ENCODE measurements around the gene CCL27.

The CCL27 gene

DNA sequence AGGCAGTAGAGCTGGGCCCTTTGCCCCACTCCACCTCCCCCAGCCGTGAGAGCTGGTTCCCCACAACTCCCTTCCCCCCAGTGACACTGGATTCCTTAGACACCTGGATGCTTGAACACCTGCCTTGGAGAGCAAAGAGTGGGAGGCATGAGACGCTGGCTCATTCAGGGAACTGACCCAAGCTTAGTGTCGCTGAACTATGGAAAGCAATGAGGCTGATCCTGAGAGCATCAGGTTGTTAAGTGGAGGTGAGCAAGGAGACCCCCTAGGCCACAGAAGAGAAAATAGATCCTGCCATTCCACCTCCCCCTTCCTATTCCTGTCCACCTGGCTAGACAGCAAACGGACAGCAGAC is 26.6 kb upstream of the CCL27 start:
- TF ChIP-seq, protein P1, sequence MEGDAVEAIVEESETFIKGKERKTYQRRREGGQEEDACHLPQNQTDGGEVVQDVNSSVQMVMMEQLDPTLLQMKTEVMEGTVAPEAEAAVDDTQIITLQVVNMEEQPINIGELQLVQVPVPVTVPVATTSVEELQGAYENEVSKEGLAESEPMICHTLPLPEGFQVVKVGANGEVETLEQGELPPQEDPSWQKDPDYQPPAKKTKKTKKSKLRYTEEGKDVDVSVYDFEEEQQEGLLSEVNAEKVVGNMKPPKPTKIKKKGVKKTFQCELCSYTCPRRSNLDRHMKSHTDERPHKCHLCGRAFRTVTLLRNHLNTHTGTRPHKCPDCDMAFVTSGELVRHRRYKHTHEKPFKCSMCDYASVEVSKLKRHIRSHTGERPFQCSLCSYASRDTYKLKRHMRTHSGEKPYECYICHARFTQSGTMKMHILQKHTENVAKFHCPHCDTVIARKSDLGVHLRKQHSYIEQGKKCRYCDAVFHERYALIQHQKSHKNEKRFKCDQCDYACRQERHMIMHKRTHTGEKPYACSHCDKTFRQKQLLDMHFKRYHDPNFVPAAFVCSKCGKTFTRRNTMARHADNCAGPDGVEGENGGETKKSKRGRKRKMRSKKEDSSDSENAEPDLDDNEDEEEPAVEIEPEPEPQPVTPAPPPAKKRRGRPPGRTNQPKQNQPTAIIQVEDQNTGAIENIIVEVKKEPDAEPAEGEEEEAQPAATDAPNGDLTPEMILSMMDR (IDR thresholded peaks at IDR 0.05): no peak
- no peak overlapping the region for H3K4me3 ChIP-seq
- H3K27ac ChIP-seq: no peak overlapping the region

DNA sequence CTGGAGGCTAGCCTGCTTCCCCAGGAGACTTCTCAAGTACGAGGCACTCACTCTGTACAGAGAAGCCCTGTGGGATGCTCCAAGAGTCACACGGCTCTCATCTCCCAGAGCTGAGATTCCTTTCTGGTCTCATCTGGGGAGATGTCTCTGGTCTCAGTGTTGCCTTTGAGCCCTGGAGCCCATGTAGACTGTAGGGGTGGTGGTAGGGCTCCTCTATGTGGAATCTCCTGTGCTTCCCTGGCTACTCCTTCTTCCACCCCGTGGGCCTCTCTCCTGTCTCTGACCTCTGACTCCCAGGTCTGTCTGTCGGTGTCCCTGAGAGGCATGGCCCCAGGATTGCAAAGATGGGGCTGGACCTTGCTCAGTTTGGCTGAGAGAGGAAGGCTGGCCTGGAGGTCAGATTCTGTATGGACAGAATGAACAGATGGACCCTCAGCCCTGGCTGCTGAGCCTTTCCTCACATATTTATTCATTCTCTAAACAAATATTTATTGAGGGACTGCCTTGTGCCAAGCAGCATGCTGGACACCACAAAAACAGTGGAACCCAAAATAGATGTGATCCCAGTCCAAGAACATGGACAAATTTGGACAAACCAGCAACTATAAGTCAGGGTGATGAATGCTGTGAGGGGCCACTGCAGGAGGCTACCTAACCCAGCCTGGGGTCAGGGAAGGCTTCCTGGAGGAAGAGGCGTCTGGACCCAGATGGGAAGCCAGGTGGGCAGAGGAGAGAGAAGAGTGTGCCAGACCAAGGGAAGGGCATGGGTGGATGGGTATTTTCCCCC is 26.1 kb upstream of the CCL27 start:
- TF ChIP-seq, protein P1 (IDR thresholded peaks at IDR 0.05): no peak
- Histone ChIP-seq H3K4me3 (no peak overlapping the region), H3K27ac (no peak overlapping the region)
- DNase-seq (ENCODE audit: low spot score): no peak

More for the DNA sequence above, 26.6 kb upstream of the CCL27 start:
- no peak for DNase-seq (ENCODE audit: low spot score)

DNA sequence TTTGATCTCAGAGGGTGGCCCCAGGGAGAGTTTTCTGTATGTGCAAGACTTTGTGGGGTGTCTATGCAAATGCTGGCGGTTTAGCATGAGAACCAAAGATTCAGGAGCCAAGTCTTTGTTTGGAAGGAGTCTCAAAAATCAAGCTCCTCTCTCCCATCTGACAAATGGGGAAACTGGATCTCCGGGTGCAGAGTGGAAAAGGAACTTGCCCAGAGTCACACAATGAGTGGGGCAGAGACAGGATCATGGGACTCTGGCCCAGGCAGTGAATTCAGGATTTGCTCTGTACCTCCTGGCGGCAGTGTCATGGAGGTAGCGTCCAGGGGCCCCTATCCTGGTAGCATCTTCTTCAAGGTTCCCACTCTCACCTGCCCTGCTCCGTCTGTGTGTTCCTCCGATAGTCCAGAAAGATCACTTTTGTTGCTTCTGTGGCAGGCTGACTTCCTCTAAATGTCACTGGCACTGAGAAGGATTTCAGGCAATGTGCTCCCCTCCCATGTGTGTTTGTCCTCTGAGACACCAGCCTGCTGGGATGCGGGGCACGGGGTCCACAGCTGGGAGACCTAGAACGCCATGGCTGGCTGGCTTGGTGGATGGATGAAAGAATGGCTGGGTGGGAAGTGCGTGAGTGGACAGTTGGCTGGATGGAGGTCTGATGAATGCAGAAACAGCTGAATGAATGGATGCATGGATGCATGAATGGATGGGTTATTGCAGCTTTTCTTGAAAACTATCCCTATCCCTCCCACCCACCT is 25.0 kb upstream of the CCL27 start:
- Histone ChIP-seq H3K4me3 (no peak overlapping the region), H3K27ac (no peak overlapping the region)
- TF ChIP-seq, protein P1 (IDR thresholded peaks at IDR 0.05): no peak
- no peak for DNase-seq (ENCODE audit: low spot score)

DNA sequence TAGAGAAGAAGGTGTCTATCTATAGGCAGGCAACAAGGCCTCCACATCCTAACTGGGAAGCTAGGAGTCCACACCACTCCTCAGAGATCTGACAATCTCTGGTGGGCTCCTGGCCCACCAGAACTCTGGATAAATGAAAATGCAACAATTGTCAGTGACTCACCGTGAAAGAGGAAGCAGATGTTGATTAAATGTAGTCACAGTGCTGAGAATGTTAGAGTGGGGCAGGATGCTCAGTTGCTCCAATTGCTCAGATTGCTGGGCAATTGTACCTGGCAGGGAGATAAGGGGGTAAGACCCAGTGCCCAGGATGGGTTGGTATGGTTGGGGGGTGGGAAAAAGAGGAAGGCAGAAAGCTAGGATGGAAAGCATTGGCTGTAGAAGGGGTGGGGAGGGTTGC is 24.3 kb upstream of the CCL27 start:
- DNase-seq (ENCODE audit: low spot score): no peak
- peak overlapping the region in 1 of 2 donors; percentile 48 for H3K27ac ChIP-seq
- TF ChIP-seq, protein P1 (IDR thresholded peaks at IDR 0.05): no peak
- H3K4me3 ChIP-seq: no peak overlapping the region

DNA sequence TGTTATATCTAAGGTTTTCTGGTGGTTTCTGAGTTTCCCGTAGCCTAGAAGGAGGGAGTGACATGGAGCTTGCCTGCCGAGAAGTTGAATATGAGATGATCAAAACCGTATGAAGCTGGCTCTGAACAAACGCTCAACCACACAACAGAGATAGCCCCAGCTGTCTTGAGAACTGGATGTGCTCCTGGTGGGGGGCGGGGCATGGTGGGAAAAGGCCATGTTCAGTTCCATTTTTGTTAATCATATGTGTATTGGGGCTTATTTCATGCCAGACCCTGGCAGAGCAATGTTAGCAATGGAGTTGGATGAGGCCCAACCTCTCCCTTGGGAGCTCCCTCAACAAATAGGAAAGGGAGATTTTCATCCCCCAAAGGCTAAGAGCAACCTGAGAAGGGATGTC is 23.8 kb upstream of the CCL27 start:
- TF ChIP-seq, protein P1 (IDR thresholded peaks at IDR 0.05): no peak
- no peak for DNase-seq (ENCODE audit: low spot score)
- Histone ChIP-seq H3K4me3 (no peak overlapping the region), H3K27ac (peak overlapping the region in 1 of 2 donors; percentile 48)

DNA sequence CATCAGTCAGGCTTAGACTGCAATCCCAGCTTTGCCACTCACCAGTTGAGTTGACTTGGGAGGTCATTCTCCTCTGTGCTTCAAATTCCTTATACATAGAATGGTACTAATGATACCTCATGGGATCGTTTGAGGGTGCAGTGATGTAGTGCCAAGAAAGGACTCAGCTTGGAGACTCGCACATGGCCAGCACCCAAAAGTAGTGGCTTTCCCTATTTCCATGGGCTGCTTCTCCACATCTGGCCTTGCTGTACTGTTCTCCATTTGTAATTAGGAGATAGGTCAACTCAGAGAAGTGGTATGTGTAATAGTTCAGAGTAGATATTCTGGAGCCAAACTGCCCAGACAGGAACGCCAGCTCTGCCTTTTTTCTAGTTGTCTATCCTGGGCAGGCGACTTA is 23.1 kb upstream of the CCL27 start:
- no peak for DNase-seq (ENCODE audit: low spot score)
- Histone ChIP-seq H3K27ac (peak overlapping the region in 1 of 2 donors; percentile 48), H3K4me3 (no peak overlapping the region)
- TF ChIP-seq, protein P1 (IDR thresholded peaks at IDR 0.05): no peak
